HEK293 (cell line): ENCODE measurements around the gene TBC1D5.
A peak's percentile ranks its signal among the peaks of the same experiment; 100 is the strongest.

Experiments used
- CTCF ChIA-PET: fragments of 350-600 bp; formaldehyde crosslinking; extraction: SDS; loops from one replicate; lab custom pipeline; 2021; ENCODE audit warnings: antibody characterized with exemption; lab: Yijun Ruan, JAX
- POLR2A ChIA-PET: fragments of 300-600 bp; formaldehyde crosslinking; extraction: SDS; loops from one replicate; lab custom pipeline; 2020; ENCODE audit warnings: antibody characterized with exemption, inconsistent platforms; lab: Yijun Ruan, JAX
- H3K27ac ChIP-seq: fragments of 200-500 bp; sonication (Bioruptor generic); 2 replicates; pipeline ENCODE4 v1.5.1; 2014; ENCODE audit warnings: low read depth, low read length, control low read depth, inconsistent platforms; ENCODE audit errors: extremely low read depth
- H3K36me3 ChIP-seq, 2 experiments: fragments of 200-500 bp in 1 of 2; sonication (Bioruptor generic) in 1 of 2; 1 replicate in 1 of 2; 2 replicates in 1 of 2; pipeline ENCODE4 v1.5.1; 2014 to 2017; ENCODE audit warnings: inconsistent platforms in 2 of 2, low read length in 2 of 2; ENCODE audit not compliant: control insufficient read depth in 2 of 2, insufficient read depth in 1 of 2
- H3K4me1 ChIP-seq: fragments of 200-500 bp; sonication (Bioruptor generic); 2 replicates; pipeline ENCODE4 v1.5.1; 2014; ENCODE audit warnings: mild to moderate bottlenecking, low read length, inconsistent platforms; ENCODE audit not compliant: control insufficient read depth, insufficient read depth
- H3K4me3 ChIP-seq: 2 replicates; pipeline ENCODE4 v1.5.1; 2011; ENCODE audit warnings: low read depth, mild to moderate bottlenecking, control low read depth, low read length, moderate library complexity
- H3K9me3 ChIP-seq: fragments of 200-500 bp; sonication (Bioruptor generic); 2 replicates; pipeline ENCODE4 v1.5.1; 2014; ENCODE audit warnings: low read depth, low read length, inconsistent platforms; ENCODE audit not compliant: control insufficient read depth, insufficient read depth
- GLI4 ChIP-seq: fragments of 450-650 bp; formaldehyde crosslinking; IDR thresholded peaks from 2 replicates; pipeline ENCODE4 v1.5.1; 2016; ENCODE audit warnings: missing biosample characterization, missing genetic modification characterization
- GLIS2 ChIP-seq: fragments of 450-650 bp; formaldehyde crosslinking; IDR thresholded peaks from 2 replicates; pipeline ENCODE4 v1.5.1; 2016; ENCODE audit warnings: missing biosample characterization, missing genetic modification characterization
- IKZF3 ChIP-seq: fragments of 450-650 bp; IDR thresholded peaks from 2 replicates; pipeline ENCODE4 v1.5.0; 2018; ENCODE audit warnings: missing biosample characterization, mild to moderate bottlenecking, missing genetic modification characterization, moderate library complexity
- KLF16 ChIP-seq: fragments of 450-650 bp; formaldehyde crosslinking; IDR thresholded peaks from 2 replicates; pipeline ENCODE4 v1.5.1; 2017; ENCODE audit warnings: missing biosample characterization, missing genetic modification characterization
- OSR2 ChIP-seq: fragments of 450-650 bp; formaldehyde crosslinking; IDR thresholded peaks from 2 replicates; pipeline ENCODE4 v1.5.1; 2016; ENCODE audit warnings: missing biosample characterization, missing genetic modification characterization
- SCRT2 ChIP-seq: fragments of 450-650 bp; formaldehyde crosslinking; IDR thresholded peaks from 2 replicates; pipeline ENCODE4 v1.5.1; 2016; ENCODE audit warnings: missing biosample characterization, missing genetic modification characterization
- TRIM28 ChIP-seq: IDR thresholded peaks from 2 replicates; pipeline ENCODE4 v1.6.1; 2011; ENCODE audit warnings: low read length, control low read depth, borderline replicate concordance
- TSHZ1 ChIP-seq: fragments of 450-650 bp; formaldehyde crosslinking; IDR thresholded peaks from 2 replicates; pipeline ENCODE4 v1.5.1; 2016; ENCODE audit warnings: missing biosample characterization, missing genetic modification characterization, borderline replicate concordance
- ZNF112 ChIP-seq: fragments of 450-650 bp; formaldehyde crosslinking; IDR thresholded peaks from 2 replicates; pipeline ENCODE4 v1.5.0; 2017; ENCODE audit warnings: missing biosample characterization, missing genetic modification characterization
- ZNF138 ChIP-seq: fragments of 450-650 bp; formaldehyde crosslinking; IDR thresholded peaks from 2 replicates; pipeline ENCODE4 v1.5.1; 2016; ENCODE audit warnings: missing biosample characterization, missing genetic modification characterization, borderline replicate concordance
- ZNF280D ChIP-seq: fragments of 450-650 bp; formaldehyde crosslinking; IDR thresholded peaks from 2 replicates; pipeline ENCODE4 v1.5.1; 2016; ENCODE audit warnings: missing biosample characterization, missing genetic modification characterization
- ZNF292 ChIP-seq: fragments of 450-650 bp; formaldehyde crosslinking; IDR thresholded peaks from 2 replicates; pipeline ENCODE4 v1.5.1; 2016; ENCODE audit warnings: low read depth, missing biosample characterization, missing genetic modification characterization, borderline replicate concordance
- ZNF335 ChIP-seq: fragments of 450-650 bp; formaldehyde crosslinking; conservative IDR thresholded peaks from 2 replicates; pipeline ENCODE4 v1.5.1; 2016; ENCODE audit warnings: missing biosample characterization, missing genetic modification characterization
- ZNF341 ChIP-seq: fragments of 450-650 bp; formaldehyde crosslinking; IDR thresholded peaks from 2 replicates; pipeline ENCODE4; 2016; ENCODE audit warnings: low read depth, missing biosample characterization, missing genetic modification characterization
- ZNF350 ChIP-seq: fragments of 450-650 bp; formaldehyde crosslinking; IDR thresholded peaks from 2 replicates; pipeline ENCODE4 v1.5.0; 2017; ENCODE audit warnings: missing biosample characterization, mild to moderate bottlenecking, missing genetic modification characterization
- ZNF354C ChIP-seq: fragments of 450-650 bp; formaldehyde crosslinking; IDR thresholded peaks from 2 replicates; pipeline ENCODE4 v1.5.1; 2016; ENCODE audit warnings: missing biosample characterization, missing genetic modification characterization, low read depth, borderline replicate concordance
- ZNF391 ChIP-seq: fragments of 450-650 bp; formaldehyde crosslinking; IDR thresholded peaks from 2 replicates; pipeline ENCODE4 v1.5.1; 2016; ENCODE audit warnings: low read depth, missing biosample characterization, missing genetic modification characterization, borderline replicate concordance
- ZNF449 ChIP-seq: fragments of 450-650 bp; formaldehyde crosslinking; IDR thresholded peaks from 2 replicates; pipeline ENCODE4 v1.5.1; 2017; ENCODE audit warnings: missing biosample characterization, mild to moderate bottlenecking, missing genetic modification characterization, moderate library complexity
- ZNF510 ChIP-seq: fragments of 450-650 bp; formaldehyde crosslinking; IDR thresholded peaks from 2 replicates; pipeline ENCODE4 v1.5.1; 2018; ENCODE audit warnings: mild to moderate bottlenecking, missing genetic modification characterization, missing biosample characterization; ENCODE audit not compliant: insufficient replicate concordance
- ZNF560 ChIP-seq: fragments of 450-650 bp; formaldehyde crosslinking; IDR thresholded peaks from 2 replicates; pipeline ENCODE4 v1.5.1; 2017; ENCODE audit warnings: missing biosample characterization, missing genetic modification characterization, borderline replicate concordance
- ZNF610 ChIP-seq: fragments of 450-650 bp; formaldehyde crosslinking; IDR thresholded peaks from 2 replicates; pipeline ENCODE4 v1.5.1; 2016; ENCODE audit warnings: missing biosample characterization, missing genetic modification characterization, borderline replicate concordance
- ZNF624 ChIP-seq: fragments of 450-650 bp; formaldehyde crosslinking; IDR thresholded peaks from 2 replicates; pipeline ENCODE4 v1.5.1; 2017; ENCODE audit warnings: missing biosample characterization, missing genetic modification characterization
- ZNF660 ChIP-seq: fragments of 450-650 bp; IDR thresholded peaks from 2 replicates; pipeline ENCODE4 v1.5.1; 2018; ENCODE audit warnings: missing biosample characterization, mild to moderate bottlenecking, missing genetic modification characterization
- ZSCAN4 ChIP-seq: fragments of 450-650 bp; formaldehyde crosslinking; IDR thresholded peaks from 2 replicates; pipeline ENCODE4 v1.5.1; 2017; ENCODE audit warnings: missing biosample characterization, missing genetic modification characterization
- ZSCAN5A ChIP-seq: fragments of 450-650 bp; formaldehyde crosslinking; IDR thresholded peaks from 2 replicates; pipeline ENCODE4 v1.5.1; 2016; ENCODE audit warnings: missing biosample characterization, missing genetic modification characterization
- ZXDB ChIP-seq: fragments of 450-650 bp; formaldehyde crosslinking; IDR thresholded peaks from 2 replicates; pipeline ENCODE4 v1.5.1; 2016; ENCODE audit warnings: missing biosample characterization, missing genetic modification characterization

The TBC1D5 gene

GRCh38 chr3:17742102-17742879, at the start of gene TBC1D5:
Gene TBC1D5, minus strand, starts transcription at chr3:17742631. Its CDS starts 234,061 bp downstream, at chr3:17508570.
- CTCF ChIA-PET: interaction anchor here (0.6 to 2.2 kb wide), 4 partner anchors 8 to 99 kb away, joined by 3 to 12 read pairs (median 5); no protein-coding TSS in a partner anchor
- H3K9me3 ChIP-seq: no peaks in the 10 kb centered on the region
- POLR2A ChIA-PET: interaction anchor here (0.8 to 1.6 kb wide), 8 partner anchors 11 to 388 kb away, joined by 3 to 7 read pairs (median 3); no protein-coding TSS in a partner anchor
- H3K4me1 ChIP-seq: peaks cover 12% of the 10 kb centered on the region; the same call in 1 of the 2 replicates
- H3K4me3 ChIP-seq: peak within 1 kb of the TSS; percentile 71
- peak within 1 kb of the TSS; percentile 100 for H3K27ac ChIP-seq
- no peaks in the 10 kb centered on the region for H3K36me3 ChIP-seq
- TF ChIP-seq ZNF112 (tag by site-specific recombination) (no peak), ZSCAN5A (tag by site-specific recombination) (0 out of 2 replicates have a peak, but pooled peaks have one; percentile 41), ZNF138 (no peak), ZNF624 (tag by site-specific recombination) (no peak), ZNF354C (tag by site-specific recombination) (no peak), ZNF350 (tag by site-specific recombination) (no peak), IKZF3 (peak; percentile 7; the same call in 1 of the 2 replicates), TRIM28 (no peak), ZNF560 (no peak), ZNF280D (tag by site-specific recombination) (no peak), GLIS2 (tag by site-specific recombination) (peak; percentile 99), ZNF610 (tag by site-specific recombination) (peak; percentile 81; the same call in 1 of the 2 replicates), TSHZ1 (tag by site-specific recombination) (peak; percentile 20; the same call in 1 of the 2 replicates), ZNF335 (tag by site-specific recombination) (peak; percentile 74; the same call in 1 of the 2 replicates), ZSCAN4 (tag by site-specific recombination) (no peak), SCRT2 (tag by site-specific recombination) (peak; percentile 89), ZNF292 (tag by site-specific recombination) (no peak), ZNF510 (no peak), ZXDB (peak; percentile 87), OSR2 (tag by site-specific recombination) (0 out of 2 replicates have a peak, but pooled peaks have one; percentile 8), ZNF449 (tag by site-specific recombination) (peak; percentile 65), ZNF341 (tag by site-specific recombination) (peak; percentile 95), ZNF391 (tag by site-specific recombination) (peak; percentile 83), ZNF660 (tag by site-specific recombination) (peak; percentile 71), KLF16 (peak; percentile 89), GLI4 (tag by site-specific recombination) (no peak)
